ENCODE results near the gene CTSD. TPM values are rescaled to one million over a fixed set of nuclear protein-coding genes. Genes with fewer than 3 reads are reported as not detected.

The CTSD gene
- total and polyA plus RNA-seq, 2 of the 8 experiments (the other 6 are each of a cell fraction or from before 2014, with no cell fraction given) = 169 to 173 TPM

- no peak for TF ChIP-seq NANOG (IDR thresholded peaks at IDR 0.05; ENCODE audit: insufficient read depth, low read depth, low read length, poor library complexity, severe bottlenecking)
- TF ChIP-seq TEAD4 (IDR thresholded peaks at IDR 0.05; ENCODE audit: low read depth, low read length) = no peak
- no peak for TF ChIP-seq KDM1A (IDR thresholded peaks at IDR 0.05; ENCODE audit: borderline replicate concordance, low read length)
- TF ChIP-seq CHD7 (IDR thresholded peaks at IDR 0.05; ENCODE audit: insufficient replicate concordance, low read length) = no peak
- no peak for TF ChIP-seq SP2 (IDR thresholded peaks at IDR 0.05; ENCODE audit: low read length)
- TF ChIP-seq SRF (IDR thresholded peaks at IDR 0.05; ENCODE audit: low read depth, low read length) = no peak
- TF ChIP-seq JUND (IDR thresholded peaks at IDR 0.05; ENCODE audit: low read length) = no peak
- no peak for TF ChIP-seq RFX5 (IDR thresholded peaks at IDR 0.05; ENCODE audit: borderline replicate concordance, low read depth, low read length)
- no peak for TF ChIP-seq CHD2 (IDR thresholded peaks at IDR 0.05; ENCODE audit: low read length)
Observed at GRCh38 chr11:1727096-1727690, 36.5 kb downstream of the CTSD start (continued).
